Keratinocyte (primary cell): Measurements from ENCODE around the gene NME8. TPM values are rescaled to one million over a fixed set of nuclear protein-coding genes. Genes with fewer than 3 reads are reported as not detected.

ENCODE experiments used
- DNase-seq: peaks from one replicate; pipeline ENCODE4 v3.0.0-alpha.2; 2011; ENCODE audit warnings: low read depth, missing footprints, low spot score
- FAIRE-seq: peaks from 2 replicates; lab custom pipeline; 2011; peaks lifted over from hg19 to GRCh38; lab: Jason Lieb, UNC
- H2AFZ ChIP-seq: 2 replicates; pipeline ENCODE4 v1.6.0; 2012; ENCODE audit warnings: low read length, control low read depth, inconsistent platforms; ENCODE audit not compliant: control insufficient read depth
- H3K27ac ChIP-seq: 2 replicates; pipeline ENCODE4 v1.5.1; 2011; ENCODE audit warnings: low read length; ENCODE audit not compliant: control insufficient read depth, insufficient read depth
- H3K27me3 ChIP-seq: 3 replicates; pipeline ENCODE4 v1.6.0; 2011; ENCODE audit warnings: low read length; ENCODE audit not compliant: control insufficient read depth, insufficient read depth; ENCODE audit errors: extremely low read depth
- H3K36me3 ChIP-seq, 2 experiments: 2 replicates in 1 of 2; 3 replicates in 1 of 2; pipeline ENCODE4 v1.5.1; 2011; ENCODE audit warnings: low read length in 2 of 2, mild to moderate bottlenecking in 1 of 2; ENCODE audit not compliant: control insufficient read depth in 2 of 2, insufficient read depth in 2 of 2; ENCODE audit errors: extremely low read depth in 1 of 2
- H3K4me1 ChIP-seq: 3 replicates; pipeline ENCODE4 v1.5.1; 2011; ENCODE audit warnings: low read length; ENCODE audit not compliant: control insufficient read depth, insufficient read depth; ENCODE audit errors: extremely low read depth
- H3K4me2 ChIP-seq: 3 replicates; pipeline ENCODE4 v1.6.0; 2011; ENCODE audit warnings: low read depth, low read length; ENCODE audit not compliant: control insufficient read depth, insufficient read depth; ENCODE audit errors: extremely low read depth
- H3K4me3 ChIP-seq, 3 experiments: fragments of 200-600 bp in 1 of 3; sonication (generic) in 1 of 3; 2 replicates in 2 of 3; 3 replicates in 1 of 3; pipeline ENCODE4 v1.5.1; 2011 to 2016; ENCODE audit warnings: low read length in 3 of 3, mild to moderate bottlenecking in 3 of 3, control low read depth in 2 of 3, inconsistent platforms in 1 of 3, low read depth in 1 of 3, mixed read lengths in 1 of 3, mixed run types in 1 of 3, moderate library complexity in 1 of 3; ENCODE audit not compliant: control insufficient read depth in 2 of 3, insufficient read depth in 2 of 3; ENCODE audit errors: extremely low read depth in 1 of 3
- H3K79me2 ChIP-seq: 2 replicates; pipeline ENCODE4 v1.6.0; 2012; ENCODE audit warnings: low read length; ENCODE audit not compliant: control insufficient read depth, insufficient read depth
- H3K9ac ChIP-seq: 3 replicates; pipeline ENCODE4 v1.6.0; 2011; ENCODE audit warnings: low read length; ENCODE audit not compliant: control insufficient read depth, insufficient read depth; ENCODE audit errors: extremely low read depth
- H3K9me1 ChIP-seq: 3 replicates; pipeline ENCODE4 v1.6.0; 2011; ENCODE audit warnings: low read length; ENCODE audit not compliant: control insufficient read depth, insufficient read depth; ENCODE audit errors: extremely low read depth
- H3K9me3 ChIP-seq: 2 replicates; pipeline ENCODE4 v1.5.1; 2012; ENCODE audit warnings: low read depth, low read length; ENCODE audit not compliant: control insufficient read depth
- H4K20me1 ChIP-seq: 3 replicates; pipeline ENCODE4 v1.6.0; 2011; ENCODE audit warnings: low read length; ENCODE audit not compliant: control insufficient read depth, insufficient read depth; ENCODE audit errors: extremely low read depth
- CTCF ChIP-seq, 3 experiments: IDR thresholded peaks in 1 of 3; conservative IDR thresholded peaks in 1 of 3; optimal IDR thresholded peaks in 1 of 3; 2 replicates in 2 of 3; 3 replicates in 1 of 3; pipeline versions ENCODE3 to v1.5.1; 2011; ENCODE audit warnings: low read length in 3 of 3, mild to moderate bottlenecking in 3 of 3, moderate library complexity in 2 of 3, control low read depth in 1 of 3, inconsistent platforms in 1 of 3; ENCODE audit not compliant: insufficient read depth in 2 of 3; ENCODE audit errors: extremely low read depth in 1 of 3
- EZH2 ChIP-seq: IDR thresholded peaks from one replicate; pipeline ENCODE4 v1.6.1; 2012; ENCODE audit warnings: inconsistent platforms, mild to moderate bottlenecking, low read length, moderate library complexity
- dilution Hi-C: fragments of 300-500 bp; cut with MboI; formaldehyde crosslinking; loops from one replicate; pipeline ENCODE4 v1.7.0; 2020; ENCODE audit warnings: low sequenced_read_pairs; ENCODE audit not compliant: extremely low pct_ligation_motif_present
- polyA plus RNA-seq, 5 experiments: library from polyadenylated mRNA; depleted of rRNA in 3 of 5; stranded (reverse) in 3 of 5; stranded (forward) in 1 of 5; unstranded in 1 of 5; fragments of >200 nt; gene quantifications; 1 replicate in 1 of 5; 2 replicates in 3 of 5; 3 replicates in 1 of 5; pipeline versions ENCODE4 v1.2.1 to v1.2.3, GENCODE V29; 2011 to 2012; ENCODE audit warnings: missing spikeins in 2 of 5, low read depth in 1 of 5, low replicate concordance in 1 of 5

NME8 gene
- polyA plus RNA-seq, 1 donor (not counting 4 experiments of a cell fraction or from before 2014, with no cell fraction given) = not detected

DNA sequence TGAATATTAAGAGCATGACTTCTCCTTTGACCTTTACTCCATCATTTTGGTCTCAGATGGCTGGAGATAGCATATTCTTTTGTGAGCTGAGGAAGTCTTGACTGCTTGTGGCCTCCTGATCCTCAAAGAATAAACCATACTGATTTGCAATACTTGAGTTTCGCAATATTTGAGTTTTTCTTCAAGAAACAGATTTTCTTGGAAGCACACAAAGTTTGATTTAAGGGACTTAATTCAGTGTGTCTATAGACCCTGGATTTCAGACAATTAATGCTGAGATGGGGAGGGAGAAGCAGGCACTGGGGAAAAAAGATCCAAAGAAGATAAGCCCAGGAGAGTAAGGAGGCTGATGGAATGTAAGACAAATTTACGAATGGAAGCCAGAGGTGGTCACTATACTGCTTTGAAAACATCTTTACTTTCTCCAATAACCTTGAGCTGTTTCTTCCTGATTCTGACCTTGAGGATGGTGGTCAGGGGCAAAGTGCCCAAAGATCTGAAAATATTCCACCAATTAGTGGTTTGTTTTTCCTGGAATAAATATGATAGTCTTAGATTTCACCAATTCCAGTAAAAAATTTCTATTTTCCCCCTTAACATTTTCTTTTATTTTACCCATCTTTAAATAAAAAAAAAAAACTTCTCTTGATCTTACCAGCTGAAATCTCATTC, 79.5 kb downstream of the NME8 start:
- no peaks in the 10 kb centered on the region for H3K36me3 ChIP-seq
- no peak overlapping the region for H3K27ac ChIP-seq
- no peaks in the 10 kb centered on the region for H4K20me1 ChIP-seq
- DNase-seq (no peak), FAIRE-seq (no peak)
- no peak overlapping the region for H2AFZ ChIP-seq
- H3K4me1 ChIP-seq = no peaks in the 10 kb centered on the region
- H3K27me3 ChIP-seq = no peaks in the 10 kb centered on the region
- dilution Hi-C loops = no loop called here
- H3K4me3 ChIP-seq = no peak overlapping the region
- no peaks in the 10 kb centered on the region for H3K9me1 ChIP-seq
- H3K79me2 ChIP-seq = no peaks in the 10 kb centered on the region
- peaks cover 2% of the 10 kb centered on the region for H3K9me3 ChIP-seq
- no peak overlapping the region for H3K4me2 ChIP-seq
- TF ChIP-seq EZH2 (no peak), CTCF (optimal IDR thresholded peaks at IDR 0.05 in 1 of 3, IDR thresholded peaks at IDR 0.05 in 1 of 3, conservative IDR thresholded peaks at IDR 0.05 in 1 of 3; ENCODE audit: extremely low read depth in 1 of 3, insufficient read depth in 2 of 3, low read length in 3 of 3) (no peak)
- no peak overlapping the region for H3K9ac ChIP-seq

DNA sequence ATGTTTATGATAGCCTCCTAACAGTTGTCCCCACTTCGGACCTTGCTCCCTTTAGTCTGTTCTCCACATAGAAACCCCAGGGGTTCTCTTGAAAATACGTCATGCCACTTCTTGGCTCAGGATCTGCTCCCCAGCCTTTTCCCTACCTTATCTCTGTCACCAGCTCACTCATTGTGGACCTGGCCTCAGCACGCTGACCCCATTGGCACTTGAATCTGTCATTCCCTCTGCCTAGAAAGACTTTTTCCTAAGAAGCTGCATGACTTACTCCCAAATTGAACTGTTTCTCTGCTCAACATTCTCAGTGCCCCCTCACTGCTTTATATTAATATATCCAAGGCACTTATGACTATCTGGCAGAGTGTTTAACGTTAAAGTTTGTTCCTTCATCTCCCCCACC, 80.5 kb downstream of the NME8 start:
- Histone ChIP-seq H3K27ac (no peak overlapping the region), H3K4me3 (no peak overlapping the region), H3K9me3 (peaks cover 2% of the 10 kb centered on the region), H3K27me3 (no peaks in the 10 kb centered on the region), H3K4me1 (no peaks in the 10 kb centered on the region), H3K9ac (no peak overlapping the region), H3K9me1 (no peaks in the 10 kb centered on the region), H3K79me2 (no peaks in the 10 kb centered on the region), H3K4me2 (no peak overlapping the region), H4K20me1 (no peaks in the 10 kb centered on the region), H3K36me3 (no peaks in the 10 kb centered on the region), H2AFZ (no peak overlapping the region)
- FAIRE-seq (no peak), DNase-seq (no peak)
- dilution Hi-C loops = no loop called here
- no peak for TF ChIP-seq EZH2
- no peak for TF ChIP-seq CTCF (optimal IDR thresholded peaks at IDR 0.05 in 1 of 3, IDR thresholded peaks at IDR 0.05 in 1 of 3, conservative IDR thresholded peaks at IDR 0.05 in 1 of 3; ENCODE audit: extremely low read depth in 1 of 3, insufficient read depth in 2 of 3, low read length in 3 of 3)
